ENCODE data around the gene RAC3.

DNA sequence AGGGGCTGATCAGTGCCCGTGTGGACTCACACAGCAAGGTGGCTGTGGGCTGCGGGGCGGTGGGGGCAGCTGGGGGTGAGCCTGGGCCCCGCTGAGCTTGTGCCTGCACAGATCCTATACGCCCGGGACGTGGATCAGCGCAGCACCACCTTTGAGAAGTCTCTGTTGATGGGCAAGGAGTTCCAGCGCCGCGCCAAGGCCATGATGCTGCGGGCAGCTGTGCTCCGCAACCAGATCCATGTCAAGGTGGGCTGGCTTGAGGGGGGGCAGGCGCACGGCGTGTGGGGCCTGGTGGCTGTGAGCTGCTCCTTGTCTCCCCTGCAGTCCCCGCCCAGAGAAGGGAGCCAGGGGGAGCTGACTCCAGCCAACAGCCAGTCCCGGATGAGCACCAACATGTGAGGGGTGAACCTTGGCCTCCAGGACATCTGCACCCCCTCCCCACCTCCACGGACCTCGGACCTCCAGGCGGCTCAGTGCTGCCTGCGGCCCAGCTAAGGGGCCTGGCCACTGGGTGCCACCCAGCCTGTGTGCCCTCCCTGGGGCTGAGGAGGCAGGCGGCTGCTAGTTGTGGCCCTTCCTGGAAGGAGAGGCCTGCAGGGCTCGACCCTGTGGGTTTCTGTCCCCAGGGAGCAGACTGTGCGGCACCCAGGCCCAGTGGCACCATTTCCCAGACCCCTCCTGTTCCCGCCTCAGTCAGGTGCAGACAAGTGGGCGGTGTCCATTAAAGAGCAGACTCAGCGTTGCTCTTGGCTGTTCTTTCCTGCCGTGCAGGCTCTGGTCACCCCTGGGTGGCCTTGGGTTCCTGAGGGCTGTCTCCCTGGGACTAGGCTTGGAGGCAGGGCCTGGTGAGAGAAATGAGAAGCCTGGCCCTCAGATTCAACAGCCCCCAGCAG, 25.5 kb downstream of the RAC3 start:
- TF ChIP-seq, protein P1, sequence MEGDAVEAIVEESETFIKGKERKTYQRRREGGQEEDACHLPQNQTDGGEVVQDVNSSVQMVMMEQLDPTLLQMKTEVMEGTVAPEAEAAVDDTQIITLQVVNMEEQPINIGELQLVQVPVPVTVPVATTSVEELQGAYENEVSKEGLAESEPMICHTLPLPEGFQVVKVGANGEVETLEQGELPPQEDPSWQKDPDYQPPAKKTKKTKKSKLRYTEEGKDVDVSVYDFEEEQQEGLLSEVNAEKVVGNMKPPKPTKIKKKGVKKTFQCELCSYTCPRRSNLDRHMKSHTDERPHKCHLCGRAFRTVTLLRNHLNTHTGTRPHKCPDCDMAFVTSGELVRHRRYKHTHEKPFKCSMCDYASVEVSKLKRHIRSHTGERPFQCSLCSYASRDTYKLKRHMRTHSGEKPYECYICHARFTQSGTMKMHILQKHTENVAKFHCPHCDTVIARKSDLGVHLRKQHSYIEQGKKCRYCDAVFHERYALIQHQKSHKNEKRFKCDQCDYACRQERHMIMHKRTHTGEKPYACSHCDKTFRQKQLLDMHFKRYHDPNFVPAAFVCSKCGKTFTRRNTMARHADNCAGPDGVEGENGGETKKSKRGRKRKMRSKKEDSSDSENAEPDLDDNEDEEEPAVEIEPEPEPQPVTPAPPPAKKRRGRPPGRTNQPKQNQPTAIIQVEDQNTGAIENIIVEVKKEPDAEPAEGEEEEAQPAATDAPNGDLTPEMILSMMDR (IDR thresholded peaks at IDR 0.05 in 8 of 11, conservative IDR thresholded peaks at IDR 0.05 in 3 of 11), result no peak
- TF ChIP-seq POLR2AphosphoS5 (IDR thresholded peaks at IDR 0.05), result peak; percentile 11 to 70 (median 30)
- TF ChIP-seq POLR2A (IDR thresholded peaks at IDR 0.05), result no peak
